NT2/D1 (cell line): ENCODE measurements around the gene CABP4.

Experiments
- DNase-seq: peaks from one replicate; pipeline ENCODE4 v3.0.0-alpha.2; 2011; ENCODE audit warnings: low read depth, low spot score
- H3K27me3 ChIP-seq: 2 replicates; pipeline ENCODE4 v1.6.0; 2011; ENCODE audit warnings: mild to moderate bottlenecking; ENCODE audit not compliant: insufficient read length, insufficient read depth
- H3K36me3 ChIP-seq: 2 replicates; pipeline ENCODE4 v1.6.1; 2011; ENCODE audit warnings: mild to moderate bottlenecking, low read length, mixed read lengths; ENCODE audit not compliant: insufficient read depth, insufficient read length
- H3K4me1 ChIP-seq: 2 replicates; pipeline ENCODE4 v1.5.1; 2011; ENCODE audit not compliant: insufficient read depth, insufficient read length
- H3K4me3 ChIP-seq: 2 replicates; pipeline ENCODE4 v1.5.1; 2011; ENCODE audit warnings: low read depth; ENCODE audit not compliant: insufficient read length
- H3K9ac ChIP-seq: 2 replicates; pipeline ENCODE4 v1.6.0; 2011; ENCODE audit warnings: low read depth; ENCODE audit not compliant: insufficient read length
- H3K9me3 ChIP-seq: 2 replicates; pipeline ENCODE4 v1.5.1; 2011; ENCODE audit warnings: mild to moderate bottlenecking, low read length; ENCODE audit not compliant: insufficient read depth
- SUZ12 ChIP-seq: IDR thresholded peaks from 2 replicates; pipeline ENCODE4 v1.6.1; 2011; ENCODE audit not compliant: insufficient read length, insufficient read depth; ENCODE audit errors: extremely low read depth
- YY1 ChIP-seq: IDR thresholded peaks from 2 replicates; pipeline ENCODE4 v1.6.1; 2011; ENCODE audit not compliant: insufficient read length, insufficient read depth
- ZNF274 ChIP-seq: IDR thresholded peaks from 2 replicates; pipeline ENCODE4 v1.6.1; 2011; ENCODE audit warnings: mild to moderate bottlenecking, low read depth, low read length

CABP4 gene

DNA sequence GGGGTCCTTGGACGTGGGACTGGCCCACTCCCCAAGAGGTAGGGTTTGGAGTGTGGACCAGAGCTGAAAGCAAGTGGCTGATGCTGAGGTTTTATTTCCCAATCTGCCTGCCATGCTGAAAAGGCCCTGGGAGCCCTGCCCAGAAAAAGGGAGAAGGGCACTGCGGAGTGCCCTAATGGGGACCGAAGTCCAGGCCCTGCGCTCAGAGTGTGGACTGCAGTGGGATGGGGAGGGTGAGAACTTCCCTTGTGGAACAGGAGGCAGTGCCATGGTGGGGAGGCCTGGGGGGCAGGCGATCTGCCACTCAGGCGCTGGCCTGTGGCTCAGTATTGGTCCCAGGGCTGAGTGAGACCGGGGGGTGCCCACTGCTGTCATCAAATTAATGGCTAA lies 6.9 kb upstream of the CABP4 start:
- peaks cover 15% of the 10 kb centered on the region for H3K4me1 ChIP-seq
- TF ChIP-seq YY1 = no peak
- H3K4me3 ChIP-seq = no peak overlapping the region
- H3K36me3 ChIP-seq = no peaks in the 10 kb centered on the region
- peaks cover 10% of the 10 kb centered on the region for H3K27me3 ChIP-seq
- DNase-seq = no peak
- H3K9ac ChIP-seq = no peak overlapping the region
- H3K9me3 ChIP-seq = no peaks in the 10 kb centered on the region

DNA sequence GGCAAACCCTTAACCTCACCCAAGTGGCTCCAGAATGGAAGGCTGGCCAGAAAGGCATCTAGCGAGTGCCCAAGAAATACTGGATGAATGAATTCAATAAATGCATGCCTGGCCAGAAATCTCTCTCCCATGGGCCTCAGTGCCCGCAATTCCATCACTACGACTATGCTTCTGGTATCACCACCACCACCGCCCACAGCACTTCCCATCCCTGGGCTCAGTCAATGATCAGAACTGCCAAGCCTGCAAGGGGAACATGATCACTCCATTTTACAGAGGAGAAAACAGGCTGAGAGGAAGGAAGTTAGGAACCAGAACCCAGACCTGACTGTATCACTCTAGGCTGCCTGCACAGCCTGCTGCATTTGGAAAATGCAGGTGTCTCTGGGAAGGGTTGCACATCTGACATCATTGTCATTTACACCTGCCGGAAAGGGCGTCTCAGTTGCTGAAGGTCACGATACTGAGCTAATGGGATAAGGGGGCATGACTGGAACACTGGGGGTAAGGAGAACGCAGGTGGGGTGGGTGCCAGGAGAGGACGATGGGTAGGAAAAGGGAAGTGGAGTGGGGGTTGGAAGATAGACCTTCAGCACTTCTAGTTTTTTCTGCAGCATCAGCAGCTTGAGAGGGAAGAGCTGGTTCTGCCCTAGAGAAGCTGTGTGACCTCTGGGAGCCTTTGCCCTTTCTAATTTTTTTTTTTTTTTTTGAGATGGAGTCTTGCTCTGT lies 5.9 kb upstream of the CABP4 start:
- Histone ChIP-seq H3K9me3 (no peaks in the 10 kb centered on the region), H3K9ac (no peak overlapping the region), H3K4me1 (peaks cover 21% of the 10 kb centered on the region), H3K36me3 (no peaks in the 10 kb centered on the region), H3K4me3 (no peak overlapping the region), H3K27me3 (peaks cover 10% of the 10 kb centered on the region)
- TF ChIP-seq ZNF274 (no peak), SUZ12 (no peak), YY1 (no peak)
- no peak for DNase-seq

DNA sequence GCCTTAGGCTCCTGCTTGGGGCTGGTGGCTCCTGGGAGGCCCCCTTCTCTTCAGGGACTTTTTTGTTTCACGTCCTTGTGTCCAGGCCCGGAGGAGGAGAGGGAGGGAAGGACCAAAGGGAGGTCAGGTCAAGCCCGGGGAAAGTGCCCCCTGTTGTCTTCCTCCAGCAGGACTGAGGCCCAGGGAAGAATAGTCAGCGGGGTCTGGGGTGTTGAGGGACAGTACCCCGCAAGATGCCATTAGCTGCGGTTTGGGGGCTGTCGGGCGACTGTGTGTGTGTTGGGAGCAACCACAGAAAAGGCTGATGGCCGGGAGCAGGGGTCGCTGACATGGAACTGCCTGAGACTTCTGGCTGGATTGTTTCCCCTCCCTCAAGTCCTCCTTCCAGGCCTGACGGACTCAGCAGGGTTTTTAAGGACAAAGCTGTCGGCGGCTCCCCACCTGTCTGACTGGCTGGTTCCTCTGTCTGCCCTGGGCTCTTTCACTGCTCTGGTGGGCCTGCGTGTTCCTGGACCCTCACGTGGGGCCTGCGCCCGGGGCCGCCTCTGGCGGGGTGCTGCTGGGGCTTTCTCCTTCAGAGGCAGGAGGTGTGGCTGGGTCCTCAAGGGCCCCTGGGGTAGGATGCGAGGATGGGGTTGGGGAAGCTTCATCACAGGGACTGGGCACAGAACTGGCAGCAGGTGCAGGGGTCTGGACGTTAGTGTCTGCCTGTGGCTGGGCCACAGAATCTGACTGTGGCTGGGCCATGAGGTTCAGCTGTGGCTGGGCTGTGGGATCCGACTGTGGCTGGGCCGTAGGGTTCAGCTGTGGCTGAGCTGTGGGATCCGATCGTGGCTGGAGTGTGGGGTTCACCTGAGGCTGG lies 4.1 kb upstream of the CABP4 start:
- H3K9ac ChIP-seq = no peak overlapping the region
- no peaks in the 10 kb centered on the region for H3K9me3 ChIP-seq
- TF ChIP-seq ZNF274 (no peak), SUZ12 (no peak), YY1 (no peak)
- no peaks in the 10 kb centered on the region for H3K36me3 ChIP-seq
- H3K4me3 ChIP-seq = no peak overlapping the region
- peaks cover 6% of the 10 kb centered on the region for H3K27me3 ChIP-seq
- peaks cover 21% of the 10 kb centered on the region for H3K4me1 ChIP-seq
- DNase-seq = no peak

DNA sequence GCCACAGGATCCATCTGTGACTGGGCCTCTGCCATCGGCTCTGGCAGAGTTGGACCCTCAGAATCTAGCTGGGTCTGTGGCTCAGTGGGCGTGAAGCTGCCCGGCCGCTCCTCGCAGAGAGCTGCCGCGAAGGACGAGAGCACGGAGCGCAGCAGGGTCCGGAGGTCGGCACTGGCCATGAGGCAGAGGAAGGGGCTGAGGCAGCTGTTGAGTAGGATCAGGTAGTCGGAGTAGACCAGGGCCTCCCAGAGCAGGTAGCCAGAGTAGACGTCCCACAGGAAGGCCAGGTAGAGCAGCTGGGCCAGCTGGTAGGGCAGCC lies 3.5 kb upstream of the CABP4 start:
- H3K4me3 ChIP-seq = no peak overlapping the region
- no peaks in the 10 kb centered on the region for H3K36me3 ChIP-seq
- no peaks in the 10 kb centered on the region for H3K9me3 ChIP-seq
- DNase-seq = no peak
- peaks cover 21% of the 10 kb centered on the region for H3K4me1 ChIP-seq
- TF ChIP-seq SUZ12 = no peak
- TF ChIP-seq YY1 = no peak
- no peak for TF ChIP-seq ZNF274
- no peak overlapping the region for H3K9ac ChIP-seq
- H3K27me3 ChIP-seq = peaks cover 6% of the 10 kb centered on the region

DNA sequence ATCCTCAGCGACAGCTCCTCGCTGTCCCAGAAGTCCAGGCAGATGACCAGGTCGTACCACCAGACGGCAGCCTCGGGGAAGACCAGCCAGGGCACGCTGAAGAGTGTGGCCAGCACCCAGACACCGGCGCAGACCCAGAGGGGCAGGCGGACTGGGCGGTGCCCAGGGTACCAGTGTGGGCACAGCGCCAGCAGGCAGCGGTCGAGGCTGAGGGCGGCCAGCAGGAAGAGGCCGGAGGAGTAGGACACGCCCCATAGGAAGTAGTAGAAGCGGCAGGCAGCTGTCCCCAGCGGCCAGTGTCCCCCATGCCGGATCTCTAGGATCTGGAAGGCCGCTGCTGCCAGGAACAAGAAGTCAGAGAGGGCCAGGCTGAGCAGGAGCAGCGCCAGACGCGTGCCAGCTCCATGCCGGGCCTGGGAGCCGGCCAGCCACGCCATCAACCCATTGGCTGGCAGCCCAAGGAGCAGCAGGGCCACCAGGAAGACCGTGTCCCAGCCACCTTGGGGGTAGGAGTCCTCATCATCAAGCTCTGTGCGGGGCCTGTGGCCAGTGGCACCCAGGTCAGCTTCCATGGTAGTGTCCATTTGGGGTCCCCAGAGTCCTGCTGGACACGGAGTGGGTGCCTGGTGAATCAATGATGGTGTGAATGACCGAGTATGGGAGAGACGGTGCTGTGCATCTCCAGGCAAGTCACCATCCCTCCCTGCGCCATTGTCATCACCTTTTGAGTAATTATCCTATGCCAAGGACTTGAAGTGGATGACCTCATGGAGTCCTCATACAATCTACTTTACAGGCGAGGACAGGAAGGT lies 2.8 kb upstream of the CABP4 start, which contains the start of gene GPR152:
Gene GPR152, minus strand, starts transcription at position 589 of the 812 bp plus-strand sequence. Its CDS starts 5 bp downstream, at position 584.
- DNase-seq = no peak
- H3K9ac ChIP-seq = no peak within 1 kb of the TSS
- no peaks in the 10 kb centered on the region for H3K36me3 ChIP-seq
- H3K4me1 ChIP-seq = peaks cover 21% of the 10 kb centered on the region
- H3K9me3 ChIP-seq = no peaks in the 10 kb centered on the region
- TF ChIP-seq ZNF274 (no peak), YY1 (no peak), SUZ12 (no peak)
- no peak within 1 kb of the TSS for H3K4me3 ChIP-seq
- peaks cover 6% of the 10 kb centered on the region for H3K27me3 ChIP-seq

DNA sequence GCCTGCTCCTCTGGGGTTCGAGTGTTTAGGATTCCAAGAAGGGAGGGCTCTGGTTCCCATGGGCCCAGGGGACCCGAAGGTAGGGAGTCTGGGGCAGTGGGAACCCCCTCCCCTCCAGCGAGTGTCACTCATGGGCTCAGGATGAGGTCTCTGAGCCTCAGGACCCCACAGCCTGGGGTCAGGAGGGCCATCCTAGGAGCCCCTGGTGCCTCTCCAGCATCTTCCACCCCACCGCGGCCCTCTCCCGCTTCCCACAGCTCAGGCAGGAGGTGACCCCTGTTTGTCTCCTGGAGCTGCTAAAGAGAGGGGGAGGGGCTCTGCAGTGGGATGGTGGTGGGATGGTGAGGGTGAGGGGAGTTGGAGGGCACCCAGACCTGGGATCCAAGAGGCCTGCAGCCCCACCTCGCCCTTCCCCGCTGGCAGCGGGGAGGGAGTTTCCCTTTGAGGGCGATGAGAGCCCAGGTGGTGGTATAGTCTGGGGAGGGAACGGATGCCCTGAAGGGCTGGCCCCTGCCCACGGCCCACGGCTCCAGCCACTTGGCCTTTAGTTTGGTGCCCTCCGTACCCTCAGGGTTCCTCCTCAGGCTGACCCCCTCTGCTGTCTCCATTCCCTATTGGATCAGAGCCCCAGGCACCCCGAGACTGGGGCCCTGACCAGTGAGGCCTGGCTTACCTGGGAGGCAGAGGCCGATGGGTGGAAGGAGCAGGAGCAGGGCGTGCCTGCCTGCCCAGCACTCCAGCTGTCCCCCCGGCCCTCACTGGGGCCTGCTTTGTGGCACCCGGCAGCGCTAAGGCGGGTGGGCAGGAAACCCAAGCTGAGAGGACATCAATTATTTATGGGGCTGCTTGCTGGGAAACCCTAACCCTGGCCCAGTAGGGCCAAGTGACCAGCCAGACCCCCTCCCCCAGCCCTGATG lies 1.1 kb upstream of the CABP4 start:
- Histone ChIP-seq H3K36me3 (no peaks in the 10 kb centered on the region), H3K4me3 (no peak overlapping the region), H3K4me1 (peaks cover 15% of the 10 kb centered on the region), H3K9me3 (no peaks in the 10 kb centered on the region), H3K9ac (peak overlapping the region; percentile 17), H3K27me3 (peaks cover 6% of the 10 kb centered on the region)
- DNase-seq = no peak
- TF ChIP-seq SUZ12 (no peak), YY1 (no peak), ZNF274 (no peak)
